NCI-H748 (cell line): ENCODE measurements around the gene MGAT5.

Experiments used
- DNase-seq: peaks from one replicate; lab custom pipeline; 2025; ENCODE audit not compliant: unreplicated experiment; lab: John Stamatoyannopoulos, UW

The MGAT5 gene

DNA sequence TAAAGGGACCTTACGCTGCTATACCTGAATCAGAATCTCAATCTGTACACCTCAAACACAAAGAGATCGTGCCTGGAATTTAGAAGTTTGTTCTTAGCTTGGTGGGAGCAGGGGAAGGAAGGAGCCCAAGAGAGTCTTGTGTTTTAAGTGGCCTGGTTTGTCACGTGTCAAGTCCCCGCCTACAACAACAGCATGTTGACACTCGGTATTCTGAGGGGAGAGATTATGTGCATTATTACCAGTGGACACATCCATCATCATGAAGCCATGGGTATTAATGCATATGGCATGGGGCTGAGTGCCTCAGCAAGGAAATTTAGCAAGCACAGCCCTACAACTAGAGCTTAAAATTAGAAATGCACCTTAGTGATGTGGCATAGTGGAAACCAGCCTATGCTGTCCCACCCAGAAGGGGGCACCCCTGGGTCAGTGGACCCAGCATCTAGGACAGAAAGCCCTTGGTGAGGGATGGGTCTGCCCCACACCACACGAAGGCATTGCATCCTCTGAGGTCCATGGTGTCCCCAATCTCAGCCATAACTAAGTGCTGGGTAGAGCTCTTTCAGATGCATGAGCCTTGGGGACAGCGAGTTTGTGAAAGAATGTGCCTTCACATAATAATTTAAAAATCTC, 138.7 kb downstream of the MGAT5 start:
- no peak for DNase-seq

DNA sequence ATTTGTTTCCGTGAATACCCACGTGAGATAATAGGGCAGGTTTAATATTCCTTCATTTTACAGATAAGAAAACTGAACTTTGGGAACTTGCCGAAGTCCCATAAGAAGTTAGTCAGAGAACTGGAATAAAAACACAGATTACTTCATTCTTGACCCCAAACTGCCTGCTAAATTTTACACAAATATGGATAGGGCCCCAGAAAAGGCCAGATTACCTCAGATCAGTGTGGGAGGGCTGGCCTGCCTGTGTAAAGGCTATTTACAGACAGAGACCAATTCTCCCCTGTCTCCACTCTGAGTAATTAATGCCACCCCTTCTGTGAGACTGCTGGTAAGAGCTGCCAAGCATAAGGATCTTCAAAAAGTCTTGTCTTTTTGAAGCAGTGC, 139.2 kb downstream of the MGAT5 start:
- DNase-seq, result no peak

DNA sequence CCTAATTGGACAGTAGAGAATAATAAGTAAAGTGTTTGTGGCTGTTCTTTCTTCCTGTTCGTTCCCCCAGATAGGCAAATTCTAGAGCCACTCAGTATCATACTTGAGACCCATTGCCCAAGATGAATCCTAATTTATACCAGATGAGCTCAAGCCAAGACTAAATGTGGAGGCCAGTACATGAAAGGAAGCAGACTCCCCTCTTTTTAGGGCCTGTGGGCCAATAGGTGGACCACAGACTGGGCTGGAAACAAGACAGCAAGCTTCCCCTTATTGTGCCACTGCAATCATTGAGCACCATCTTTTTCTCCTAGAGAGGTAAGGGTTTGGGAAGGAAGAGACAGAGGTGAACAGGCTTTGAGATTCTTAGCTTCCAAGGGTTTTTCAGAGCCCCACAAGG, 141.9 kb downstream of the MGAT5 start:
- DNase-seq, result no peak

DNA sequence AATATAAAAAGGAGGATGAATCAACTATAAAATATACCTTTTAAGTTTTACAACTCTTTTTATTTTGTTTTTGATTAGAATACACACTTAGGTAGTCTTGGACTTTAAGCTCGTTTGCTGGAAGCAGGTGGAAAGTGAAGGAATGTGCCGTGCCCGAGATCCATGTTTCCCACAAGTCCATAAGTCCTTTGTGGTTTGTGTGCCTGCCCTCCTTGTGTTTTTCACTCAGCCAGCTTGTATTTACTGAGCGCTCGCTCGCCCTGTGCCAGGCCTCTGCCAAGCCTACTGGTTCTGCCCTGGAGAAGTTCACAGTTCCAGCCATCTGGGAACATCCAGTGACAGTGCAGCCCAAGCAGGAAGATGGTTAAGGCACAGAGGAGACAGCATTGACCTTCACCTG, 142.6 kb downstream of the MGAT5 start:
- DNase-seq, result no peak

DNA sequence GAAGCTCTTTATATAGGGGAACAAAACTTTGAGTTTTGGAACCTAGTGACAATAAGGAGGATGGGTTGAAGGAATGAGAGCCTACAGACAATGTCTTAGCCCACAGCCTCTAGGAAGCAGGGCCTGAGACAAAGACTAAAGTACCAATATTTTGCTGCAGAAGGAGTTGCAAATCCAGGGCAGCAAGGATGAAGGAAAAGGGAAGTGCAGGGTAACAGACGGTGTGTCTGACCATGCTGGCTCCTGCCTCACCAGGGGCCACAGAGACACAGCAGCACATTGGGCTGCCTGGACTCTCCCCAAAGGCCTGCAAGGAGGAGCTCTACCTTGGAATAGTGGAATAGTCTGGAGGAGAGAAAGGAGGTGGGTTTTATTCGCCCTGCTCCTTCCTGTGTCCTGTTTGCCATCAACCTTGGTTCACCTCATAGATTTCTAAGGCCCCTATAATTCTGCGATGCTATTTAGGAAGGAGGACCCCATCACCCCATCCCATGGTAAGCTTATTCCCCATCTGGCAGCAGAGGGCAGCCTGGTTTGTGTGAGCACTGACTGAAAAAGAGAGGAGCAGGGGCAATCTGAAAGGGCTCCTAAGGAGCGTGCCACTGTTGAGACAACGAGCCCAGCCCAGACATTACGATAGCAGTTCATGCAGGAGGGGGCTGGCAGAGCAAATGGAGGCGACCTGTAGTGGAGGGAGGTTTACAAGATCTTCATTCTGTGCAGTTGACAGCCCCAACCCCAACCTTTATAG, 143.4 kb downstream of the MGAT5 start:
- DNase-seq, result no peak

DNA sequence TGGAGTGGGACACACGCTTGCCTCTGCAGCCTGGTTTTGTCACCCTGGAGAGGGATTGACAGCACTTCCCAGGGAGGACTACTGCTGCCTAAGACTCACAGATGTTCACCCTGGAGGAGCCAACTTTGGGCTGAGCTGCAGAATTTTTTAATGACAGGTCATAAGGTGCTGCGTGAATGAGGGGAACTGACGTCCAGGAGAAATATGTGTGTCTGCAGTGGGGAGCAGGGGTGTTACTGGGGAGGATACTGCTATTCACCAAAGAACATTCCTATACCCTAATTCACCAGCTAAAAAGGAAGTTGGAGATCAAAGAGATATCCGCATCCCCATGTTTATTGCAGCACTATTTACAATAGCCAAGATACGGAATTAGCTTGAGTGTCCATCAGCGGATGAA, 144.4 kb downstream of the MGAT5 start:
- DNase-seq, result no peak

DNA sequence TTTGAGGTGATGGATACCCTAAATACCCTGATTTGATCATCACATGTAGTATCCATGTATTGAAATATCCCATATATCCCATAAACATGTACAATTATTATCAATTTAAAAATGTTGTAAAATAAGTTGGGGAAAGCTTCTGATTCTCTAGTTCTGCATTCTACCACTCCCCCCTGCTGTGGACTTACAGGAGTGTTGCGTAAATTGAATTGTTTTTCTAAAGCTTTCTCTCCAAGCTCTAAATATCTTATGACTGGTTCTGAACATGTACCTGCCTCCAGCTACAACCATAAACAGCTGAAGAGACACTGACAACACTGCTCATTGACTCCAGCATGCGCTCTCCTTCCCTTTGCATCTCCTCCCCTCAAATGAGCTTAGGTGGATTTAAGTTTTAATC, 145.2 kb downstream of the MGAT5 start:
- no peak for DNase-seq

DNA sequence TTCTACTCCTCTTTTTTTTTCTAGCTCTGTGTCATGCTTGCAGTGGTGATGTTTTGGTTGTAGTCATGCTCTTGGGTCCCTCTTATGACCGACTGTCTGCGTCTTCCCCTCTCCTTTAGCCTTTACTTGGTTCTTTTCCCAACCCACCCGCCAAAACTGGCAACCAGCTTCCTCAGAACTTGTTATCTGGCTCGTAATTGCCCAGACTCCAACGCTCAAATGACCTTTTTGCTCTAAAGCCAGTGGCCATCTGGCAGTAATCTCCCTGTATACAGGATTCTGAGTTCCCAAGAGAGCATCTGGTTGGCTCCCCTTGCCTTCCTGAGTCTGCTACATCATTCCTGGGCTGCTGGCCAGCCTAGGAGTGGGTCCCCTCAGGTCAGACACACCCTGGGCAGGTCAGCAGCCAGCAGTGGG, 147.2 kb downstream of the MGAT5 start:
- DNase-seq, result no peak

DNA sequence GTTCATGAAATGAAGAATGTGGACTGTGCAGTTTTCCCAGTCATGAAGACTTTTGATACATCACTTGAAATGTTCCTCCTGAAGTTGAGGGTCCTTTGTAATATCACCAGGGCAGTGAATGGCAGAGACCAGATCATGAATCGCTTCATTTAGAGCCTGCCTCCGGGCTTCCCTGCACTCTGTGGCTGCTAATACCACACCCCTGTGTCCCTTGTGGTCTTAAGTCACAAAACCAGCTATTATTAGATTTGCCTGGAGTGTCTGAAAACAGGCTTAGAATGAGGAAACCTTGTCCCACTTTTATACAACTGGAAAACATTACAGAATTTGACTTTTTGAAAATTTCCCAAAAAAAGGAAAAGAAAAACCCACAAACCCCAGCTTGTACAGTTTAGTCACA, 147.9 kb downstream of the MGAT5 start:
- DNase-seq, result no peak

DNA sequence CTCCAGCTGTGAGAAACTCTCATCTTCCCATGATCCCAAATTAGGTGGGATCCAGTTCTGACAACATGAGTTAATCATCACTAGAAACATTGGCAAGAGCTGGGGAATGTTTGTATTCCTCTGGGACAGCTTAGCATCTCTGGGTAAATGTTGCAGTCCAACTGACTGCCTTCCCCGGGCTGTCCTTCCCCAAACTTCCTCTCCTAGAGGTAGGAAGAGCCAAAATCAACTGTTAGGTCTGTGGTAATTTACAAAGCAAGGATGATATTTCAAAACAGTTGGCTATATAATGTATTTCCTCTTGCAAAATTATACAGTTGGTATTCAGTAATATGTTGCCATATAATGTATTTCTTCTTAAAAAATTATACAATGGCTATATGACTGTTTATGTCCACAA, 148.5 kb downstream of the MGAT5 start:
- DNase-seq, result no peak

DNA sequence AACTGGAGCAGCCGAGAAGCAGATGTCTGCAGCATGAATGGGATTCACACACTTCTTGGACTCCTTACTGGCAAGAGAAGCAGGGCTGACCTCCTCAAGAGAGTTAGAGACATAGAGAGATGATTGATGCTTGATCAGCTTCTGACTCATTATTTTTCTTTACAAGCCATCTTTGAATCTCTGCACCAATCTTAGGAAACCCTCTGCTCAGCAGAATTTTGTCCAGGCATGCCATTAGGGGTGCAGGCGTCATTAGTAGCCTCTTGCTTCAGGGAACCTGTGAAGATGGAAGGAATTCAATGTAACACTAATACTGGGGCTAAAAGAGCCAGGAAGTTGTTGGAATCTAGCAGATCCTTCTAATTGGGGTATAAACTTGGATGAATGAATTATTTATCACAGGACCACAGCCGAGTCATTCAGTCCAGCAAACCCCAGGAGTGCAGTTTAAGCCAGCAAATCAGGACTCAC, 151.8 kb downstream of the MGAT5 start:
- DNase-seq, result no peak

DNA sequence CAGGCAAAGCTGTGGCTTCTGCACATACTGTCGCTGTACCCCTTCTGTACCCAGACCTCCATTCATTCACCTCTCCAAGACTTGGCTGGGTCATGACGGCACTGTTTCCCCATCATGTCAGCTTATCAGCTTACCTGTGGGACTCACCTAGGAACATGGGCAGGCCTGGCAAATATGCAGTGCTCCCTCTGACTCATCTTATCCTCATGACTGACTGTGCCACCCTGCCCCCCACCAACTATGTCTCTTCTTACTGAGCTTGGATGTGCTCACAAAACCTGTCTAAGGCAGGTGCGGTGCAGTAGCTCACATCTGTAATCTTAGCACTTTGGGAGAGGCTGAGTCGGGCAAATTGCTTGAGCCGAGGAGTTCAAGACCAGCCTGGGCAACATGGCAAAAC, 152.4 kb downstream of the MGAT5 start:
- no peak for DNase-seq

DNA sequence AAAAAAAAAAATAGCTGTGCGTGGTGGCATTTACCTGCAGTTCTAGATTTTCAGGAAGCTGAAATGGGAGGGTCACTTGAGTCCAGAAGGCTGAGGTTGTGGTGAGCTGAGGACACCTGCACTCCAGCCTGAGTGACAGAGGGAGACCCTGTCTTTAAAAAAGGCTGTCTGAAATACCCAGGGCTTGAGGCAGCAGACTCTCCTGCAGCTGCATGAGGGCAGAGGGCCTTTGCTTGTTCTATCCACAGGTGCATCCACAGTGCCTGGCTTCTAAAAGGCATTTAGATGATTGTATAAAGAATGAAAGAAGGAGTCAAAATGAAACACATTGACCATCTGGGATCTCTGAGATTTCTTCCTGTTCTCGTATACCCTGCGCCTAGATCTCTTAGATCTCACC, 152.9 kb downstream of the MGAT5 start:
- no peak for DNase-seq

DNA sequence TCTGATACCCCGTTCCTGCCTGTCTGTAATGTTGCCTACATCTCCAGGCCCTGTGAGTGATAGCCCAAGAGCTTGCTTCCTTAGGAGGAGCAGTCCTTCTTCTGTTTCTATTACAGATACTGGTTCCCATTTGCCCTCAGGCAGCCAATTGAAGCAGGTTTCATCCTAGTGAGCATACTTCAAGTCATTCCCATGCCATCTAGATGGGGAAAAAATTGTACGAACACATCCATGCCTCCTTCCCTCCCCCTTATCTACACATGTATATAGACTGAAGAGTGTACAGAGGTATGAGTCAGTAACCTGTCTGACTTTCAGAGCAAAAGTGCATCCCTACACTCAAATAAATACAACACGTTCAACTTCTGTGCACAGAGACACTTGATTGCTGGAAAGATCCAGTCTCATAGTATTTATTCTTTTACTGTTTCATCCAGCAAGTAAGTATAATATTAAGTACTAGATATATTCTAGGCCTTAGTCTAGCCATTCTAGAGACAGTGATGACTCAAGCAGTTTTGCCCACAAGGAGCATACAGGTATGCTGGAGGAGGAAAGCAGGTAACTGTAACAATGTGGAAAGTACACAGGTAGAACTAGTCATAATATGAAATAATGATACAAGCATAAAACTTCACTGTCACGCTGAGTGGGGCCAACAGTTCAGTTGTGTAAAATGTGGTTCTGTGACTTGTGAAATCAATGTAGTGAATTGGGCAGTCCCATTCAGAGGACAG, 153.4 kb downstream of the MGAT5 start:
- no peak for DNase-seq

DNA sequence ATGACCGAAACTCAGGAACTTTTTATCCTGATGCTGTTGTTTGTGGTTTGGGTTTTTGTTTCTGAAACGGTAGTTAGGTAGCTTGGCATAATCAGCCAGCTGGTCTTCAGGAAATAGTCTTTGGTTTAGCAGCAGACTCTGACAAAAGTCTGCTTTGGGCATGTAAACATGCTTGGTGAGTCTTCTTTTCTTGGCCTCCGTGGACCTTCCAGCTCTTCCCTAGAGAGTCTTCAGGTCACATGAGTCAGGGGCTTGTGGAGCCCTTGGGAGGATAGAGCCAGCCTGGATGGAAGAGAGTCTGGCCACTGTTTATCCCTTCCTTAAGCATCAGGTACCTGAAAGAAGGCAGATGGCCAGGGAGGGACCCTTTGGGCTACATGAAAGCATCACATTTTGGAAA, 154.5 kb downstream of the MGAT5 start:
- DNase-seq, result no peak

DNA sequence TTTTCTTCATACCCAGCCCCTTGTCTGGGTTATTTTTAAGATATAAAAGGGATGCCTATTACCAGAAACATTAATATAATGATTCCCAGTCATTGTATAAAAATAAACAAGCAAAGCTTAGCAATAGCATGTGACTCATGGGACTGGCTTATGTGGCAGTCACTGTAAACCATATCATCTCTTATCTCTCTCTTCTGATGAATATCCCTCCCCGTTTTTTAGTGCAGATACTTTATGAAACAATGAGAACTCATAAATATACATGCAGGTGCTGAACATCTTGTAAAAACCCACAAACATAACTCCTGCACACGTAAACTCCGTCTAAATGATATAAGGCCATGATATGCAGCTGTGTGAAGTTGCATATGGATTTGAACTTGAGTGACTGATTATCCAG, 154.9 kb downstream of the MGAT5 start:
- no peak for DNase-seq

DNA sequence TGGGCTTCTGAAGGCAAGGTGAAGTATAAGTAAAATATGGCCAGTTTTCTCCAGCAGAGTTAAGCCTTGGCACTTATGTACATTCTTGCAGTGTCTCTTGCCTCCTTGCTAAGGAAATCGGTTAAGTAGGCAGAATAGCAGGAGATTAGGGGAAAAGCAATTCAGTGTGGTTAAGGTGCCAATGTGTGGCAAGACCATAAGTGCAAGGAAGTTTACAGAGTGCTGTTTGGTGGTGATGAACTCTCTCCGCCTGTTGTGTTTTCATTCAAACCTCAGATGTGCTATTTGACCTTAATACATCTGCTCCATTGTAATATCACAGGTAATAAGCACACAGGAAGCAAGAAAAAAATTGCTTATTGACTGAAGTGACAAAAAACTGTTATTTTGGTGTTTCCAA, 156.1 kb downstream of the MGAT5 start:
- no peak for DNase-seq

DNA sequence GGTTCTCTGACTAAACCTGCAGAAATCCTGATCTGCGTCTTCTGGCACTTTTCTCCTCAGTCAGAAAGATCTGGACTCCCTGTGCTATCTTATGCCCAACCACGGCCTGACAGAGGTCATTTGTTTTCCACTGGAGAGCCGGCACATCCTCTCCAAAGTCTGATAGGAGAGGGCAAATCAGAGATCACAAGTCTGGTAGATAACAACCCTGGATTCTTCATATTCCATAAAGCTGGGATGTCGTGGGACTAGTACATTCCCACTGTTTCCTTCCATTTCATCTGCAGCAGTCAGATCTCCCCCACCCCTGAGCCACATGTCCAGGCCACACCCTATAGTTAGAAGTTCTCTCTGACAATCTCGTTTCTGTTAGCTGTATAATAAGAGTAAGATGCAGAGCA, 157.0 kb downstream of the MGAT5 start:
- no peak for DNase-seq

DNA sequence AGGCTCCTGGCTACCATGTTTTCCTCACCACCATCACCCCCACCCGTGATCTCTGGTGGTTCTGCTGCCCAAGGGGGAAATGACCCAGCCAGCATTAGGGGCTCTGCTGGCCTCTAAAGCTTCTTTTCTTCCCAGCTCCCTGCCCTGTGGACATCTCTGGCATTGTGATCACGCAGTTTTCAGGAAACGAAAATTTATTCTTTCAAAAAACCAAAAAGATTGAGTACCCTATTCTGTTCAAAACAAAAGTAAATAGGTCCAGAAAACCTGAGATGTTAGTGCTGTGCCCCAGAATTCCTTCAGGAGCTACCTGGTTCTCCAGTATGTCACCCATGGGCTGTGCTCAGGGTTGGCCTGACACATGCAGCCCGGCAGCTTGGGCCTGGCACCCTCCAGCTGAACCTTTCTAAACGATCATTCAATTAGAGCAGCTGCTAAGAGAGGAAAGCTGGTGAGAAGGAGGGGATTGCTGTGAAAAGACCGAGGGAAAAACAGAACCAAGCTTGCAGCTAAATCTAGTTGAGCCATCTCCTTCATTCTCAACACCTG, 157.5 kb downstream of the MGAT5 start:
- DNase-seq, result peak; percentile 8

DNA sequence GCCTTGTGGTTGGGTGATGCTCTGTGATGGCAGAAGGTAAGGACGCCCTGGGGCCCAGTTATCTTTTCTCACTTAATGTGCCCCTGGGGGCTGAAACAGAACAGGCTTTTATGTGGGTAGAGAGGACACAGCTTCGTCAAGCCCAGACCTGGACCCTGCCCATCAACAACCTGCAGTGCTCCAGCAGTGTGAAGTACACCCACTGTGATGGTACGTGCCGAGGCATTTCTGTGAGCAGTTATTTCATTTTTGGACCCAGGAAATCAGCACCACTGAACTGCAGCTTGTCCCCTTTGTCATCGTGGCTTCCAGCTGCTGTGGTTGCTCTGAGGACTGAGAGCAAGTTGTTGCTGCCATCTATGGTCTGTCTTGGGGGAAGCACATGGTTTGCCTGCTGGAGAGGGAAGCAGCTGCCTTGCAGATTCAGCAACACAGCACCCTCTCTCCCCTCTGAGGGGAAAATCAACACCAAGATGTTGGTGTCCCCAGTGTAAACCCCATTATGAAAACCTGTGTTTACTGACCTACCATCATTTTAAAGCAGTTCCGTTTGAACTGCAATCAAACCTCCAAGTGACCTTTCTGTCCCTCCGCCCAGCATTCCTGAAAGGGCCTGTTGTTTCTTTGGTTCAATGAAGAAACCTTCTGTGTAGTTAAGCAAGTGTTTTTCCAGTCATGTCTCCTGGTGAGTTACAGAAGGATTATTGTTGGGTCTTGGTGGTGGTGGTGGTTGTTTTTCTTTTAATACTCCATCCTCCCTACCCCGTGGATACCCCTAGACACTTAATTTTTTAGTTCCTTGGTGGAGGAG, 158.2 kb downstream of the MGAT5 start:
- DNase-seq, result peak; percentile 66

DNA sequence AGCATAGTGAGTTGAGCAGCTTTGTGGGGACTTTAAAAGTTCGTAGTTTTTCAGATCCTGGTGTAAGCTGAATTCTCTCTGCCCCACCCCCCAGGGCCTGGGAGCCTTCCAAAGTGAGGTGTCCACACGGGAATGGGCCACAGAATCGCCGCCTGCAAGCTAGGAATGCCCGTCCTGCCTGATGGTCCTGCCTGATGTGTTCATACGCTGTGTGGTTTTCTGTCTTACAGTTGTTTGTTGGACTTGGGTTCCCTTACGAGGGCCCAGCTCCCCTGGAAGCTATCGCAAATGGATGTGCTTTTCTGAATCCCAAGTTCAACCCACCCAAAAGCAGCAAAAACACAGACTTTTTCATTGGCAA, 158.7 kb downstream of the MGAT5 start:
- DNase-seq, result no peak
